ENCODE data around the gene COPS3. TPM values are rescaled to one million over a fixed set of nuclear protein-coding genes. Genes with fewer than 3 reads are reported as not detected.

Gene COPS3
- total and polyA plus RNA-seq, 2 of the 4 experiments (the other 2 are of a cell fraction): 71.4 to 144 TPM

GRCh38 chr17:17305281-17305801 is 24.3 kb upstream of the COPS3 start:
- dilution Hi-C loops (cut with HindIII; ENCODE audit: low sequenced_read_pairs, unreplicated experiment) (no loop called here), in situ Hi-C loops (cut with MboI; ENCODE audit: low sequenced_read_pairs) (no loop called here), intact Hi-C loops (cut with micrococcal nuclease) (no loop called here)
- no peak overlapping the region for H4K5ac ChIP-seq (ENCODE audit: low read depth, low read length)
- H3K9ac ChIP-seq (ENCODE audit: low read depth, low read length): no peak overlapping the region
- peak overlapping the region; percentile 73 for H2AK9ac ChIP-seq (replicated peaks; ENCODE audit: low read depth, low read length, poor library complexity)
- H3K14ac ChIP-seq (replicated peaks; ENCODE audit: low read depth, low read length): no peak overlapping the region
- H3K9me1 ChIP-seq (ENCODE audit: insufficient read depth, low read length): no peaks in the 10 kb centered on the region; the same call in 1 of the 2 replicates
- no peak overlapping the region for H3K4ac ChIP-seq (ENCODE audit: low read depth, low read length)
- ATAC-seq (ENCODE audit: low read depth) (no peak), DNase-seq (no peak)
- H2BK20ac ChIP-seq (ENCODE audit: low read depth, low read length): no peak overlapping the region
- no peak overlapping the region for H3K56ac ChIP-seq (ENCODE audit: extremely low read depth, insufficient read depth, low read length)
- peak overlapping the region; percentile 52 for H2AFZ ChIP-seq (replicated peaks; ENCODE audit: low read length, poor library complexity)
- BruUV-seq (replicated peaks): no TSS peak
- no peak overlapping the region for H3K4me2 ChIP-seq (ENCODE audit: low read depth, low read length)
- TF ChIP-seq USF2 (IDR thresholded peaks at IDR 0.05; ENCODE audit: low read depth, low read length): peak; percentile 73
- no peak for TF ChIP-seq SMC3 (IDR thresholded peaks at IDR 0.05; ENCODE audit: low read depth, low read length)
- H2BK120ac ChIP-seq (ENCODE audit: low read depth, low read length): no peak overlapping the region
- POLR2A ChIA-PET (ENCODE audit: unreplicated experiment): no interaction called here
- H3K9me3 ChIP-seq (ENCODE audit: control insufficient read depth, insufficient read depth, low read length): no peaks in the 10 kb centered on the region
- no peak overlapping the region for H3K18ac ChIP-seq (ENCODE audit: low read depth, low read length)
- no peak overlapping the region for H4K8ac ChIP-seq (ENCODE audit: low read depth in 2 of 2, low read length in 2 of 2)
- no peaks in the 10 kb centered on the region for H4K20me1 ChIP-seq (ENCODE audit: insufficient read depth, low read length)
- H3K27ac ChIP-seq (ENCODE audit: insufficient read depth, low read length): no peak overlapping the region
- no peaks in the 10 kb centered on the region for H3K79me1 ChIP-seq (ENCODE audit: low read depth in 1 of 2, low read length in 2 of 2)
- peaks cover 3% of the 10 kb centered on the region for H3K4me1 ChIP-seq (ENCODE audit: control insufficient read depth, insufficient read depth, low read length)
- WGBS, 2 experiments (ENCODE audit: extremely low coverage in 2 of 2, insufficient read length in 1 of 2): 37% methylated on average over 4 of the region's 8 CpGs; no CpG with 5 or more reads in 1 of the 2 experiments
- H3K4me3 ChIP-seq (ENCODE audit: insufficient read depth, low read depth, low read length): no peak overlapping the region
- no peak overlapping the region for H4K91ac ChIP-seq (ENCODE audit: insufficient read depth, low read depth, low read length)
- H2AK5ac ChIP-seq (ENCODE audit: low read depth, low read length): no peak overlapping the region
- H3K27me3 ChIP-seq (ENCODE audit: control insufficient read depth, insufficient read depth, low read length): no peaks in the 10 kb centered on the region; the same call in 1 of the 2 replicates
- CTCF ChIA-PET: no interaction called here
- 0 out of 2 replicates have a peak overlapping the region, but pooled peaks have one; percentile 24 for H3K23ac ChIP-seq (ENCODE audit: low read depth, low read length)
- H2BK15ac ChIP-seq (ENCODE audit: low read depth, low read length): no peak overlapping the region
- H3K36me3 ChIP-seq (ENCODE audit: control insufficient read depth, insufficient read depth, low read length): no peaks in the 10 kb centered on the region
- no peak overlapping the region for H2BK5ac ChIP-seq (ENCODE audit: low read depth, low read length, poor library complexity, severe bottlenecking)
